CD4-positive, alpha-beta T cell treated with Interleukin-17A for 1 hour (primary cell): Measurements from ENCODE around the gene CCDC3.
"Not testable (repeated sequence)": the region's sequence is repeated elsewhere in the genome, so short reads cannot be mapped to it uniquely, and the experiment has no call there.

Experiments
- DNase-seq: peaks from one replicate; pipeline ENCODE4 v3.0.0-alpha.2; 2020

The CCDC3 gene

GRCh38 chr10:13001041-13001886 is at the start of gene CCDC3:
Gene CCDC3 (minus strand): TSS chr10:13001713. CDS start chr10:13001570, 143 bp downstream.
- no peak for DNase-seq

GRCh38 chr10:13051126-13051694 is 49.7 kb upstream of the CCDC3 start:
- no peak for DNase-seq

- DNase-seq: no peak
Observed at GRCh38 chr10:13049774-13050420, 48.4 kb upstream of the CCDC3 start.

- no peak for DNase-seq
Observed at GRCh38 chr10:13048762-13049161, 47.2 kb upstream of the CCDC3 start.

- DNase-seq: no peak
Observed at GRCh38 chr10:13047529-13048206, 46.2 kb upstream of the CCDC3 start.

GRCh38 chr10:13046851-13047528 is 45.5 kb upstream of the CCDC3 start:
- DNase-seq: no peak

- no peak for DNase-seq
Observed at GRCh38 chr10:13043520-13043919, 42.0 kb upstream of the CCDC3 start.

- no peak for DNase-seq
Observed at GRCh38 chr10:13039761-13040160, 38.2 kb upstream of the CCDC3 start.

- no peak for DNase-seq
Observed at GRCh38 chr10:13038391-13038790, 36.9 kb upstream of the CCDC3 start.

GRCh38 chr10:13037832-13038231 is 36.3 kb upstream of the CCDC3 start:
- DNase-seq: no peak

- DNase-seq: no peak
Observed at GRCh38 chr10:13036841-13037240, 35.3 kb upstream of the CCDC3 start.

- not testable (repeated sequence) for DNase-seq
Observed at GRCh38 chr10:13035731-13036130, 34.2 kb upstream of the CCDC3 start.

GRCh38 chr10:13026873-13027272 is 25.4 kb upstream of the CCDC3 start:
- DNase-seq: no peak

GRCh38 chr10:13023754-13024153 is 22.2 kb upstream of the CCDC3 start:
- no peak for DNase-seq

GRCh38 chr10:13019280-13019679 is 17.8 kb upstream of the CCDC3 start:
- DNase-seq: no peak

GRCh38 chr10:13018171-13018570 is 16.7 kb upstream of the CCDC3 start:
- DNase-seq: no peak

- DNase-seq: no peak
Observed at GRCh38 chr10:13016886-13017285, 15.4 kb upstream of the CCDC3 start.

- no peak for DNase-seq
Observed at GRCh38 chr10:13016426-13016825, 14.9 kb upstream of the CCDC3 start.

- DNase-seq: no peak
Observed at GRCh38 chr10:13006037-13006436, 4.5 kb upstream of the CCDC3 start.

- no peak for DNase-seq
Observed at GRCh38 chr10:13003759-13004158, 2.2 kb upstream of the CCDC3 start.

- DNase-seq: no peak
Observed at GRCh38 chr10:13003004-13003403, 1.5 kb upstream of the CCDC3 start.

- no peak for DNase-seq
Observed at GRCh38 chr10:13001887-13002212, 337 bp upstream of the CCDC3 start.

- DNase-seq: no peak
Observed at GRCh38 chr10:13000431-13000830, 1.1 kb downstream of the CCDC3 start.
